HG02852 (cell line): ENCODE data around the gene SLC9A3.
A peak's percentile ranks its signal among the peaks of the same experiment; 100 is the strongest.
"Not testable (repeated sequence)": the region's sequence is repeated elsewhere in the genome, so short reads cannot be mapped to it uniquely, and the experiment has no call there.

Experiments
- ATAC-seq: cut with Tn5 transposase; IDR thresholded peaks from one replicate; pipeline ENCODE4 v1.9.1; 2021; ENCODE audit warnings: mild to moderate bottlenecking, moderate library complexity; ENCODE audit not compliant: unreplicated experiment

SLC9A3 gene

GRCh38 chr5:478369-478981, 45.8 kb downstream of the SLC9A3 start:
- ATAC-seq = no peak

DNA sequence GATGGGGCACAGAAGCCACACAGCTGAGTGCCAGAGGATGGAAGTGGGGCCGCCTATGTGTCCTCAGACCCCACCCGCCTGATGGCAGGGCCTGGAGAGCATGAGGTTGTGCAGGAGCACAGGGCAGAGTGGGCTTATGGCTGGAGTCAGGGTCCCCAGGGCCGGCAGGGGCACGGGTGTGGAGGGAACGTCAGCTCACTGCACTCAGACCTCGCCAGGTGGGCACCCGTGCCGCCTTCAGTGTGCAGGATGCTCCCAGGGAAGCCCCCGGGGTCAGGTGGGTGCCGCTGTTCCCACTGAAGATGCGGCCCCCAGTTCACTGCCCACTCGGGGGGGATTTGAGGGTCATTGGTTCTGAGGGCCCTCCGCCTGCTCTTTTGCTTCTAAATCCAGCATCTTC, 46.4 kb downstream of the SLC9A3 start:
- no peak for ATAC-seq

- ATAC-seq = no peak
Observed at GRCh38 chr5:477247-477646, 47.0 kb downstream of the SLC9A3 start.

GRCh38 chr5:476814-477175, 47.5 kb downstream of the SLC9A3 start:
- ATAC-seq = no peak

DNA sequence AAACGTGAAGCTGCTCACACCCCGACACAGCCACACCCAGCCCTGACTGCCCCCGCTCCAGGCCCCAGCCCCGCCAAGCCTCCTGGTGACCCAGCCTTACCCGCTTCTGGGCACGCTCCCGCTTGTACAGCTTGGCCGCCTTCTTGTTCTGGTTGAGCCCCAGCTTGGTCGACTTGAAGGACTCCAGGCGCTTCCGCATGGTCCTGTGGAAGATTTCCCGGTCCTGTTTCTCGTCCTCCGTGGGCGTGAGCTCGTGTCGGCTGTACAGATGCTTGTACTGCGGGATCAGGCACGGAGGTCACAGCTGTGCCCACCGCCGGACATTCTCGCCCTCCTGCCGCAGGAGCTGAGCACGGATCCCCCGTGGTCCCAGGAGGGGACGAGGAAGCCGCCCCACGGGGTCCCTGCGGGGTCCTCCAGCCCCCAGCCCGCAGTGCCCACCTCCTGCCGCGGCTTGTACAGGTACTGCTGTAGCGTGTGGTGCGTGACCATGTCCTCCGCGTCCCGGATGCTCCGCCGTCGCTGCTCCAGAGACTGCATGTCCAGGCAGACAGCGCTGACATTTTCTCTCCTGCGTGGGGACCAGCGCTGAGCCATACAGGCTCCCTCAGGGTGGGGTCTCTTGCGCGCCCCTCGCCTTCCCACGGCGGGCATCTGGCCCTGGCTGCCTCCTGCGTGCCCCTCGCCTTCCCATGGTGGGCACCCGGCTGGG, 48.0 kb downstream of the SLC9A3 start:
- no peak for ATAC-seq

DNA sequence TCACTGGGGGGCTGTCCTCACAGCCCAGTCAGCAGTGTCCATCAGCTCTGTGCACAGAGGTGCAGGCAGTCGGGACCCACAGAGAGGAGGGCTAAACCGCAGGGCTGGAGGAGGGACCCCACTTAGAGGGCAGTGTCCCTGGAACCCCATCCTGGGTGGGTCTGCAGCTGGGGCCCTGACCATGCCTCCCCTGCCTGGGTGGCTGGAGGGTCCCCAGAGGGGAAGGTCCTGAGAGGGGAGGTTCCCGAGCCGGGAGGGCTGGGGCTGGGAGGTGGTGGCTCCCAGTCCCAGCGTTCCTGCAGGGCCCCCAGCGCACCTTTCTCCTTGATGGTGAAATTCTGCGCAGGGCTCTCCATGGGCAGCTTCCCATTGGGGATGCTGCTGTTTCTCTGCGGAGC, 48.5 kb downstream of the SLC9A3 start:
- ATAC-seq = no peak

DNA sequence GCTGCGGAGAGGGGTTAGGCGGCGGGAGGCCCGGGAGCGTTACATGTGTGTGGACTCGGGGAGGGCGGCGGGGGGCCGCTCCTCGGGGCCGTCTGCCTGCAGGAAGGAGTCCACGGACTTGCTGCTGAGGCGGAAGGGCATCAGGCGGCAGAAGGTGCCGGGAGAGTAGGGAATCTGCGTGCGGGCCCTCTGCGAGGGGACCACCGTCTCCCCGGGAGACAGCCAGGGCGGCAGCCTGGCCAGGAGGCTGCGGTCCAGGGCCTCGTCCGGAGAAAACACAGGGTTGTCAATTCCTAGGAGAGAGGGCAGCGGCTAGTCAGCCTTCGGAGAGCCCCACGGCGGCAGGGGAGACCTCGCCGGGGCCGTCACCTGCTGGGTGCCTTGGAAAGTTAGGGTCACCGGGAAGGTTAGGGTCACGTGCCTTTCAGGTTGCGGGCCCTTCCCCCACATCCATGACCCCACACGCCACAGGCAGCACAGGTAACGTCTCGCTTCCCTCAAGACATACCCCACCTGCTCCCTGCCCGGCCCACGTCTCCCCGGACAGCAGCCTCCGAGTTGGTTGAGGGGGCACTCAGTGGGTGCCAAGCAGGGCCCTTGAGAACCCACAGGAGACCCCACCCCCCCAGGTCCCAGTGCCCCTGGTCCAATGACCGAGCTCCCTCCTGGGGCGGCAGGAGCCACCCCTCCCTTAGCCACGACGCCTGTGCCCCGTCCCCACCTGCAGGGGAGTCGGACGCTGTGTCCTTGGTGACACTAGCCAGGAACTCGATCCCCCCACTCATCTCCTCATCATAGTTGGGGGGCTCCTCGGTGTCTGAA, 49.2 kb downstream of the SLC9A3 start:
- ATAC-seq = no peak

DNA sequence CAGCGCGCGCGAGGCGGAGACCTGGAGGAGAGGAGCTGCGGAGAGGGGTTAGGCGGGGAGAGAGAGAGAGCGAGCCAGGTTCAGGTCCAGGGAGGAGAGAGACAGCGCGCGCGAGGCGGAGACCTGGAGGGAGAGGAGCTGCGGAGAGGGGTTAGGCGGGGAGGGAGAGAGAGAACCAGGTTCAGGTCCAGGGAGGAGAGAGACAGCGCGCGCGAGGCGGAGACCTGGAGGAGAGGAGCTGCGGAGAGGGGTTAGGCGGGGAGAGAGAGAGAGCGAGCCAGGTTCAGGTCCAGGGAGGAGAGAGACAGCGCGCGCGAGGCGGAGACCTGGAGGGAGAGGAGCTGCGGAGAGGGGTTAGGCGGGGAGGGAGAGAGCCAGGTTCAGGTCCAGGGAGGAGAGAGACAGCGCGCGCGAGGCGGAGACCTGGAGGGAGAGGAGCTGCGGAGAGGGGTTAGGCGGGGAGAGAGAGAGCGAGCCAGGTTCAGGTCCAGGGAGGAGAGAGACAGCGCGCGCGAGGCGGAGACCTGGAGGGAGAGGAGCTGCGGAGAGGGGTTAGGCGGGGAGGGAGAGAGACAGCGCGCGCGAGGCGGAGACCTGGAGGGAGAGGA, 49.9 kb downstream of the SLC9A3 start:
- ATAC-seq = not testable (repeated sequence)

DNA sequence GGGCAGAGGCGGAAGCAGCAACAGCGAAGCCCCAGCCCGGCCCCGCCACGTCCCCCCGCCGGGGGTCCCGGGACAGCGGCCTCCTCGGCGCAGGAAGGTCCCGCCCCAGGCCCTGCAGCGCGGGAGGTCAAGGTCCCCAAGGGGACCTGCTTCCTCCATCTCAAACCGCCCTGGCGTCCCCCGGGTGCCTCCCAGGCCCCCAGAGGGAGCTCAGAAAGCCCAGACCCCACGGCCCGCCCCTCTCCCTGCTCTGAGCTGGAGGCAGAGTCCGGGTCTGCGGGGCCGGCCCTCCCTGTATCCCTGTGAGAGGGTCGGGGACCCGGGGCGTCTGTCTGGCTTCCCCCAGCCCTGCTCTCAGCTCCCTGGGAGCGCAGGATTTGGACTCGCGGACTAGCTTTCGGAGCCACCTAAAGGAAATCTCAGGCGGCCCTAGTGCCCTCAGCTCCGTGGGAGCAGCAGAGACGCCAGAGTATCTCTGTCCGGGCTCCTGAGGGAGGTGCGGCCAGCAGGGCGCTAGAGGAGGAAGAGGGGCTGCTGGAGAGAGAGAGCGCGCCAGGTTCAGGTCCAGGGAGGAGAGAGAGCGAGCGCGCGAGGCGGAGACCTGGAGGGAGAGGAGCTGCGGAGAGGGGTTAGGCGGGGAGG, 50.6 kb downstream of the SLC9A3 start:
- ATAC-seq = peak; percentile 23

GRCh38 chr5:472656-473550, 51.3 kb downstream of the SLC9A3 start:
- ATAC-seq = peak; percentile 67

GRCh38 chr5:472076-472655, 52.1 kb downstream of the SLC9A3 start:
- ATAC-seq = peak; percentile 16

DNA sequence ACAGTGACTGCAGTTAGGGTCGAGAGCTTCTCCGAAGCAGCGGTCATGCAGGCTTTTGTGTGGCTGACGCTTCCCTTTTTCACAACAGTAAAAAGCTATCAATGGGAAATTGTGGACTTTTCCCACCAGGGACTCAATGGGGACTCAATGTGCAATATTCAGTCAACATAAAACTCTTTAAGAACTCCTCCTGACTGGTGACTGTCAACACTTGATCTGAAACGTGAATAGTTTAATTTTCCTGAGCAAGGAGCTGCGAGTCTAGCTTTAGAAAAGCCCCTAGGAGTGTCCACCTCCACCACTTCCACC, 52.5 kb downstream of the SLC9A3 start:
- no peak for ATAC-seq

- no peak for ATAC-seq
Observed at GRCh38 chr5:470961-471749, 53.1 kb downstream of the SLC9A3 start.

- no peak for ATAC-seq
Observed at GRCh38 chr5:469752-470483, 54.3 kb downstream of the SLC9A3 start.

GRCh38 chr5:468401-468800, 55.8 kb downstream of the SLC9A3 start:
- no peak for ATAC-seq

GRCh38 chr5:466661-467310, 57.5 kb downstream of the SLC9A3 start:
- ATAC-seq = no peak

DNA sequence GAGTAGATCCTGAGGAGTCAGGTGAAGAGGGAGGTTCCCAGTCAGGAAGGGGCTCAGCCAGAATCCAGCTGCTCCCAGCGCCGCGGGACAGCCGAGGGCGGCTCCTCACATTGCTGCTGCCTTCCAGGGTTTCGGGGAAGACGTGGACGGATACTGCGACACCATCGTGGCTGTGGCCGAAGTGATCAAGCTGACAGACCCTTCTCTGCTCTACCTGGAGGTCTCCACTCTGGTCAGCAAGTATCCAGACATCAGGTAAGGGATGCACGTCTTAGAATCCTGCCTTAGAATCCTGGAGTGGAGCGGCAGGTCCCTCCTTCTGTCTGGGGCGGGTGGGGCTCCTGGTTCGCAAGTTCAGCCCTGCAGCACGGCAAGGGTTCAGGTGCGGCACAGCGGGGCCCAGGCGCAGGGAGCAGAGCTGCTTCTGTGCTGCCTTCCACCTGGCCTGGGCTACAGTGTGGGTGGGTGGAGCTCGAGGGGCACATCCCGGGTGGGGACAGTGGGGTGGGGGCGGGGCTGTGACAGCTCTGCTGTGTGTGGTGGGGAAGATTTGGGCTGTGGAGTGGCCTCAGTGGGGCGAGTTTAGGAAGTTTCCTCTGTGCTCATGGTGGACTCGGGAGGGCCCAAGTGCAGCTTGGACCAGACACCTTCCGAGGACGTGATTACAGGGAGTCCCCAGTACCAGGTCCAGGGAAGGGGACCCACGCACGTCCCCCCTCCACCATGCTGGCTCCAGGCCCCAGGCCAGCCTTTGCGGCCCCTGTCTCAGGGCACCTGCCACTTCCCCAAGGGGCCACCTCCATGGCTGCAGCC, 58.5 kb downstream of the SLC9A3 start:
- no peak for ATAC-seq
